GM18858 (cell line): Measurements from ENCODE around the gene CLDN14.
"Not testable (repeated sequence)": the region's sequence is repeated elsewhere in the genome, so short reads cannot be mapped to it uniquely, and the experiment has no call there.

ENCODE experiments used
- ATAC-seq: cut with Tn5 transposase; IDR thresholded peaks from one replicate; pipeline ENCODE4 v1.9.1; 2021; ENCODE audit not compliant: unreplicated experiment

CLDN14 gene

DNA sequence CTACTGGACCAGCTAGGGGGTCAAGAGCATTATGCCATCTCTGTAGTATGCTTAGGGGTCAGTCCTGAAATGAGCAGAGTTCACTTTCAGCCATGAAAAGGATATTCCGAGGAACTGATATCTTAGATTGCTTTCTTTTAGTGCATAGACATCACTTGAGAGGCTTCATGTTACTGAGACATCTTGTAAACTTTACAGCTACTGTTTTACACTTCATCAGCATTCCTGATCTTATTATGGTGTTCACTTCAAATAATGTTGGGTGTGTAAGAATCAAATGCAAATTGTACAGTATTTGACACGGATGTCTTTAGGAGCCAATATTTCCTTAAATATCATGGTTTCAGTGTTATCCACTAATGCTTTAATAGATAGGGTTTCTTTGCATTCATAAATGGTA, 22.4 kb upstream of the CLDN14 start:
- no peak for ATAC-seq

DNA sequence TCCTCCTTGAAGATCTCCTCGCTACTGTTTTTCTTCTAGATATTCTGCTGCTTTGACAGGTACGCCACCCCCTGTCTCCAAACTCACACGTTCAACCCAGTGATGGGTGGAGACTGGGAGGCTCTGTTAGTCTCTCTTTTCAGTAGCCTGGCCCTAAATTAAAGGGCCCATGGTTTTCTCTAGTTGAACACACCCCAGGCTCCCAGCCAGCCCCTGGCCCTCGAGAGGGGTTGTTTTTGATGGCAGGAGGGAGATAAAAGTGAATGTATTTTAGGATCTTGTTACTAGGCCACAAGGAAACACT, 21.6 kb upstream of the CLDN14 start:
- ATAC-seq: no peak

DNA sequence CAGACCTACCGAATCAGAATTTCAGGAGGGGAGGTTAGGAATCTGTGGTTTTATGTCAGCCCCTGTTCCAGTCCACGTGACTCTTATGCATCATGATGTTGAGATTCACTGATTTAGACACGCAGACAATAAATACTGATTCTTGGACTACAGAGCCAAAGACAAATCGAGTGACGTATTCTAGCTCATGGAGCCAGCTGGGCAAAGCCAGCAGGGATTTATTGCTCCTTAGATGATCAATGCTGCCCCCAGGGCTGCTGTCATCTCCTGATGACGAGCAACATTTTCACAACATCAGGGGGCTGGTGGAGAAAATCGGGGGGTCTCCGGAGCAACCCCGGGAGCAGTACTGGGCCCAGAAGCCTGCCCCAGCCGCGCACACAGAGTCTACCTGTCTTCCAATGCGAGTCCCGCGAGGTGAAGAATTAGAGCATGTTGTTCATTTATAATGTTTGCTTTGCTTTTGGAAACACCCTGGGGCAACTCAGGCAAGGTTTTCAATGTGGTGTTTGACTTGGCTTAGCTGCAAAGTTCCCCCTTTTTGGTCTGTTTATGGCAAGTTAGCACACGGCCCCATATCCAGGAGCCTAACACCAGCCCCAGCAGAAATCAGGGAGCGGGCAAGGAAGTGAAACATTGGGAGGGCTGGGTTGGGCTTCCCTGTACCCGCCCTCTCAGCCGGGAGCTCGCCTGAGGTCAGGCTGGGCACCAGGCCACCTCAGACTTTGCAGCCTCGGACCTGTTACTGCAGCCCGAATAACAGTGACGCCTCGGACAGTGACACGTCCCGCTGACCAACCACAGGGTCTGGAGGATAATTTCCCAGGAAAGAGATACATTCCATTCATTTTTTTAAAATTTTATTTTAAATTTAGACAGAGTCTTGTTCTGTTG, 19.9 kb upstream of the CLDN14 start:
- ATAC-seq: no peak

DNA sequence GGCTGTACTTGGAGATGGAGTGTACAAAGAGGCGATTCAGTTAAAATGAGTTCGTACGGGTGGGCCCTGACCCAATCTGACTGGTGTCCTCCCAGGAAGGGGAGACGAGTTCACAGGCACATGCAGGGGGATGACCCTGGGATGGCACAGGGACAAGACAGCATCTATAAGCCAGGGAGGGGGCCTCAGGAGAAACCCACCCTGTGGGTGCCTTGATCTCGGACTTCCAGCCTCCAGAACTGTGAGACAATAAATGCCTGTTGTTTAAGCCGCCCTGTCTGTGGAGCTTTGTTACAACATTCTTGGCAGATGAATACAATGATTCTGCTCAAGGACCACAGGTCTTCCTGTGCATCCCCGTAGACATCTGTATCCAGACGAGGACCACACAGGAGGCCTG, 14.6 kb upstream of the CLDN14 start:
- ATAC-seq: no peak

DNA sequence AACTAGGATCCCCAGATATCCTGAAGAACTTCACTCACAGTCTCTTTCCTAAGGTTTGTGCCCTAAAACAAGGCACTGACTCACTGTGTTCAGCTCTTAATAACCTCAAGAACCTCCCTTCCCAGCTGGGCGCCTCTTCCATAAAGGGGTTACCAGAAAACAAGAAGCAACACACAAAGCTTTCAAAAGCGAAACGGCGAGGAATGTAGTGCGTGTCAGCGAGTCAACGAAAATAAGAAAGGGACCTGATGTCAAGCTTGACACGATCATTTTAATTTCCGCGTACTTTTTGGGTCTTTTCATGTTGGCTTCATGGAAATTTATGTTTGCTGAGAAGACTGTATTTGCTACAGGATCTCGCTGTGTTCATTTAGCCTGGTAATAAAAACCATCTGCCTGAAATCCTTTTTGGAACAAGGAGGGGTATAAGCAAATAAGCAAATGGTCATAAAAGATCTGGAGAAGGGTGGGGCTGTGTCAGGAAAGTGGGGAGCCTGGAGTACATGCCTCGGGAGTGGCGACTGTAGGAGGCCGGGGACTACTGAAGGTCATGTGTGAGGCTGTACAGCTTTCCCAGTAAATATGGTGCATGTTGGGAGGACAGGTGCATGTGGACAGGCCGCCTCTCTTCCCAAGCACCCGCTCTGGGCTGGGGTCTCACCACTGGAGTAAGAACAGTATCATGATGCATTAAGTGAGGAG, 11.4 kb upstream of the CLDN14 start:
- ATAC-seq: no peak

DNA sequence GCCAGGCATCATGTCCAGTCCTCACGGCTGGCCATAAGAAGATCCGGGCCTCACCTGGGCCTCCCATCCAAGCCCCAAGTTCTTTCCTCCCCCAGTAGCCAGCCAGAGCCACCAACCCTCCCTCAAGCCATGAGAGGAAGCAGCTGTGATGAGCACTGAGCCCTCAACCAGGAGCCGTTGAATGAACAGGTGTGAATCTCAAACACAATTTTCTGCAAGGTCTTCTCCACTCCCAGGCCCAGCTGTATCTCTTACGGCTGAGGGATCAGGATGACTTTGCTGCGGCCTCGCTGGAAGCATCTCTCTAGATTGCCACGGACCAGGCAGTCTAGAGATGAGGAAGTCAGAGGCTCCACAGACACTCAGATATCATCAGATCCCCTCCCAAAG, 9.8 kb upstream of the CLDN14 start:
- ATAC-seq: no peak

DNA sequence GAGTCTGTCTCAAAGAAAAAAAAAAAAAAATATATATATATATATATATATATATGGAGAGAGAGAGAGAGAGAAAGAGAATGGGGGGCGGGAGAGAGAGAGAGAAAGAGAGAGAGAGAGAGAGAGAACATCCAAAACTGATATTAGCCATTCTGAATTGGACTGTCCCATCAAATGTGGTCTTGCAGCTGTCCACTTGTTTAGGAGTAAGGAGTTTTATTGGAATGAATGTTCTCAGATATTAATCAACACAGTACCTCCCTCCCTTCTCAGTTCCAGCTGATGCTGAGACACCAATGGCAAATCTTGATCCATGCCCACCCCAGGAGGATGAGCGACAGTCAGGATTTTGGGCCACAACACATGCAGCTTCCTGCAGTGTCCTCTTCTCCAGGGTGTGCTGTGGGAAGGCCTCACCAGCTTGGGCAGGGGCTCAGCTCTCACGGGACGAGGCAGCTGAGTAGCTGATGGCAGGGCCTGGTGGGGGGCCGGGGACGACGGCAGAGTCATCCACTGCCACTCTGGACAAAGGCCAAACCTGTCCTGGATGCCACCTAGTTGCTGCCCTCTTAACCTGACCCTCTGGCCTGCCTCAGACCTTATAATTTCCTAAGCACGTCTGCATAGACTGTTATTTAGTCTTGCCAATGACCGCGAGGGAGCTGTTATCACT, 9.3 kb upstream of the CLDN14 start:
- no peak for ATAC-seq

DNA sequence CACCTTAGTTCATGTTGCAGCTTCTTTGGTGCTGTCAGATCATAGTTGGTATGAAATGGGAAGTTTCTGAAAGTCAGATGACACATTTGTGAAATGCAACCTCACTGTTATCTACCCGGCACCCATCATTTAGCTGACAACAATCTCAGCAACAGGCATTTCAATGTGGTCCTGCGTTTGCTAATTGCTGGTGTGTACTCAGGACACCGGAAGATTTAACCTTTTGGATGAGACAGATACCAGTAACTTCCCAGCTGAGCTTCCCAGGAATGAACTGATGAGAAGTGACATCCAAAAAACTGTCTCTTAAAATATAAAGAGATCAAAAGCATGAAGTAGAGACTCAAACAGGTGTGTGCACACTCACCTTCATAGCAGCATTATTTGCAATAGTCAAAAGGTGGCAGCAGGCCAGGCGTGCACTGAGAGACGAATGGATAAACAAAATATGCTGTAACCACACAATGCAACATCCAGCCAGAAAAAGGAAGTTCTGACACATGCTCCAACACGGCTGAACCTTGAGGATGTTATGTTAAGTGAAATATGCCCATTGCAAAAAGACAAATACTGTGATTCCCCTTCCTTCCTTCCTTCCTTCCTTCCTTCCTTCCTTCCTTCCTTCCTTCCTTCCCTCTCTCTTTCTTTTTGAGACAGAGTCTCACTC, 7.9 kb upstream of the CLDN14 start:
- no peak for ATAC-seq

DNA sequence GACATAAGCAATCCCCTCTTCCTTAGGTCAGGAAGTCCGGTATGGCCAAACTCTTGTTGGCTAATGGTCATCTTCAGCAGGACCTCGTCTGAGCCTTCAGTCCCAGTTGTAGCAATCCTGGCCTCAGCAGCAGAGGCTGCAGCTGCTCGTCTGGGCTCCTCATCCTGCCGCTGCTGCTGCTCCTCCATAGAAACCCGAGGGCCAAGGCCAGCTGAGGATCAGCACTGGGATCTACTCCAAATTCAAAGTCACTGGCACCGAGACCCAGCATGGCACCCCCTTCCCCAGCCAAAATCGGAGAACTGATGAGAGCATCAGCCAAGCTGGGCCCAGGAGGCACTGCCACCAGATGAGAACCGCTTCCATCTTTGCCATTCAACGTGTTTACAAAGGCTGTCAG, 6.3 kb upstream of the CLDN14 start:
- ATAC-seq: no peak

DNA sequence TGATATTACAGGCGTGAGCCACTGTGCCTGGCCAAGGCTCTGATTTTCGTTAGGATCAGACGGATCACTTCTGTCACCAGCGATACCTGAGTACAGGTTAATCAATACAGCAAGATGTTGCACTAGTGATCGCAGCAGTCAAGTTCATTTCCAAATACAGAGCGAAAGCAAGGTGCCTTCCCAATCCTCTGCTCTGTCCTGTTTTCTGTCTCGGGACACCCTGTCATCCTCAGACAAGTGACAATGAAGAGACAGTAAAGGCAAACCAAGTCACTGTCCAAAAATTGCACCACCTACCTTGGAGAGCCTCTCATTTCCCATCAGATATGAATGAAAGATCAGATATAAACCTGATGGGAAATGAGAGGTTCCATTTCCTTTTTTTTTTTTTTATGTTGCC, 5.6 kb upstream of the CLDN14 start:
- ATAC-seq: no peak

DNA sequence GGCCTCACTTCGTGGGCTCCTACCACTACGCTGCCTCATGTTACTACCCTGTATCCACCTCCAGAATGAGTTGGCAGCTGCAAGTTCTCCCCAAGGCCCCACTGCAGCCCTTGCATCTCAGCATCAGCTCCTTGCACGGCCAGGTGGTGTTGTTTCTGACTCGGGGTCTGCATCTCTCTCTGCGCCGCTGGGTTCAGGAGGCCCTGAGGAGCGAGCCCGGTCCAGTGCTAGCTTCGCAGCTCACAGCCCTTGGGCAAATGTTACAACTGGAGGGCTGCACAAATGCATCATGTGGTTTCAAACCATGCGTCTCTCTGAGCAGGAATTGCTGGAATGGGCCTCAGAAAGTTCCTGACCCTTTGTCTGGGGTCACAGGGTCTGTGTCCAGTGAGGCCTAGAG, 3.2 kb upstream of the CLDN14 start:
- ATAC-seq: no peak

DNA sequence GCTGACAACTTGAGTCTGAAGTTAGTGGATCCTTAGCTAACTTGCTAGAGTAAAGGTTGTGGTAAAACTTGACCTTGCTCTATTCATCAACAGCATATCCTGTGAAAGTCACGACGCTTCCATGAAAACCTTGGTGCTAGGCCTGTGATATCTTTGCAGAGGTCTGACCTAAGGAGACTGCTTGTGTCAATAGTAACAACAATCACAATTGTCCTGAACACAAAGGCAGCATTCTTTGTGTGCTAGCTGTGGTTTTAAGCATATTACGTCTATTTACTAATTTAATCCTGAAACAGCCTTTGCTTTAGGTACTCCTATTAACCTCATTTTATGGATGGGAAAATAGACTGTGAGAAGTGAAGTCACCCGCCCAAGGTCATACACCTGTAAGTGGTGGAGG, 2.8 kb upstream of the CLDN14 start:
- ATAC-seq: no peak

DNA sequence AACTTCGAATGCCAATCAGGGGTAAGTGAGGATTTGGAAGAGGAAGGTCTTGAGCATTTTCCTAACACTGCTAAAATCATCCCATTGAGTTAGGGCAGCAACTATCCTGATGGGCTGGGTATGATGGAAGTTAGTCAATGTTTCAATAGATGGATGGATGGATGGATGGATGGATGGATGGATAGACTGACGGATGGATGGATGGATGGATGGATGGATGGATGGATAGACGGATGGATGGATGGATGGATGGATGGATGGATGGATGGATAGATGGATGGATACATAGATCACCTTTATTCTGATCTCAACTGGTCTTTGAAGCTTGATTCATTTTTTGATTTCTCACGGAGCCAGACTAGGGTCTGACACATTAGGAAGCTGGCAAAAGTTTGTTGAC, 2.3 kb upstream of the CLDN14 start:
- ATAC-seq: no peak

DNA sequence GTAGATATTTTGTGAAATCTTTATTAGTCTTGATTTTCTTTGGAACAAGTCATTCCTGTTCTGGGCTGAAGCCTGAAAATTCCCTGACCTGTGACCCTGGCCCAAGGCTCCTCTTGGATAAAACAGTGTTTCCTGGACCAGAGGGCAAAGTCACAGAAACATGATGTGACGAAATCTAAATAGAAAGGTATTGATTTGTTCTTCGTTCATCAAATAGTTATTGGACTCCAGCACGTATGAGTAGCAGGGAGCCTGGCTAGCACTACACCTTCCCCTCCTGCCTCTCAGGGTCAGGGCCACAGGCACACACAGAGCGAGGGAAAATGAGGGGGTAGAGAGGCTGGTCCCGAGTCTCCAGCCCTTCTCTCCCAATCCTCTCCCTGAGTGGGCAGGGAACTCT, 1.7 kb upstream of the CLDN14 start:
- no peak for ATAC-seq

DNA sequence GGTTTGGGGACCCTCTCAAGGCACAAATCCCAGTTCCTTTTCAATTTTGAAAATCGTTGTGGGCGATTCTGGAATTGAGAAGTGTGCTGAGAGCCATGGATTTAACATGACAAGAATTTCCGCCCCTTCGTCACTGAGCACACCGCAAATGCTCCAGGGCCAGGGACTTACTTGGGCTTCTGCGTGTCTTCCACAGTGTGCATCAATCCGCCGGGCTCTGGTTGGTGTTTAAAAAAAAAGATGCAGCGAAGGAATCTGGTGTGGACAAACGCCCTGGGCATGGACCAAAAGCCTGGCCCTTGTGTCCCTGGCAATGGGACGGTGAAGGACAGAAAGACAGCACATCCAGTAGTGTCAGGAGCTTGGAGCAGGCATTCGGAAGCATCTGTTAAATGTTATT, 696 bp upstream of the CLDN14 start:
- no peak for ATAC-seq

DNA sequence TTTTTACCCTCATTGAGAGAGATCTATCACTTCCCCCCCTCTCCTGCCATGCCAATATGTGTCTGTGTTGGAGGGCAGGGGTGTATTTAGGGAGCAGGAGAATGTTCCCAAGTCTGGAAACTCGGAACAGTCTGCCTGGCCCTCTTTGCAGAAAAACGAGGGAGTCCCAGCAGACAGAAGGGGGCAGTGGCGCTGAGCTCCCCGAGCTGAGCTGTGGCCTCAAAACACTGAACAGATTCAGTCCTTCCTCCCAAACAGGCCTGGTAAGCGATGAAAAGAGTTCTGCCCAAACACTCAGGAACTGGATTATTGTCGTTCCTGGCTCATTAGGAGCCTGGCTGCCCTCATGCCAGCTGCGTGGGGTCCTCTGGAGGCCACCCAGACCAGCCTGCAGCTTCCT, 981 bp downstream of the CLDN14 start:
- ATAC-seq: no peak

DNA sequence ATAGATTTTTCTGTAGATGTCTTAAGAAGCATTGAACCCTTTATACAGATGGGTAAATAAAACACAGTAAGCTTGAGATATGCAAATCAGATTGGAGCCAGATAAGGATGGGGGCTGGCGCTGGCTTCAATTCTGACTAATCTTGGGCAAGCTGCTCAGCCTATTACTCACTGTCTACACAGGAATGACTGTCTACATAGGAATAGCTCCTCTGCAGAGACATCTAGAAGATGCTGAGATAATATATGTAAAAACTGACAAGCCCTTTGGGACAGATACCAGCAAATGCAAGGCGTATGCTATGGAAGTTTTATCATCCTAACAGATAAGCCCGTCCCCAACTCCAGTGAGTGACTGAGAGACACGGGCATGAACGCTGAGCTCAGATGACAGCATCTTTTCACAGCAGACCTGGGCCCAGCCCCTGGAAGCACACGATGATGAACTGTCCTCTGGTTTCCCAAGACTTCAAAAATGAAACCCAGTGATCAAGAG, 1.7 kb downstream of the CLDN14 start:
- ATAC-seq: no peak

DNA sequence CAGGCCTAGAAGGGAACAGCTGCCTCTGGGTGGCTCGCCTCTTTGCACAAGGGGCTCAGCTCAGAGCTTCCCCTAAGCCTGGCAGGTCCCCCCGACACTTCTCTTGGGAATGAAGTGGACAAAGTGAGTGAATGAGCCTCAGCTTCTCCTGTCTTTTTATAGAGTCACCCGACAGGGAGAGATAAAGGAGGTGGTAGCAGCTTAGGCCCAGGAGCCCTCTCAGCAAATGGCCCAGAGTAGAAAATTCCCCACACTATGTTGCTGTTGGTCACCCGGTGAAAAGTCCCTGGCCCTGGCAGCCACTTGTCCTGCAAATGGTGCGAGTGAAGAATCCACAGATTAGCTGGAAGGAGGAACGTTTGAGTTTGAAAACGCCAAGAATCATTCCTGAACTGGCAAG, 2.4 kb downstream of the CLDN14 start:
- ATAC-seq: no peak

DNA sequence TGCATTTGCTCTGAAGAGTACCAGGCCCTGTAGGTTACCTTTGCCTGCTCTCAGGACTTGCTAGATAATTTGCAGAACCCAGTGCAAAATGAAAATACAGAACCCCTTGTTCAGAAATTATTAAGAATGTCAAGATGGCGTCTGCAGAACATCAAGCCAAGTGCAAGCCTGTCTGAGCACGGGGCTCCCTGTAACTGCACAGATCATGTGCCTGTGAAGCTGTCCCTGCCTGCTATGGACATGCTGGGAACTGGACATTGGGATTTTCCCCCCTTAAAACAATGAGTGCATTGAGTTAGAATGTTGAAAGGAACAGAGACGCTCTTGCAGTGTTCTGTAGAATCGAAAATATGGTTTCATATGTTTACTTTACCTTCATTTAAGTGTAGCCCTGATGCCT, 2.9 kb downstream of the CLDN14 start:
- ATAC-seq: no peak

DNA sequence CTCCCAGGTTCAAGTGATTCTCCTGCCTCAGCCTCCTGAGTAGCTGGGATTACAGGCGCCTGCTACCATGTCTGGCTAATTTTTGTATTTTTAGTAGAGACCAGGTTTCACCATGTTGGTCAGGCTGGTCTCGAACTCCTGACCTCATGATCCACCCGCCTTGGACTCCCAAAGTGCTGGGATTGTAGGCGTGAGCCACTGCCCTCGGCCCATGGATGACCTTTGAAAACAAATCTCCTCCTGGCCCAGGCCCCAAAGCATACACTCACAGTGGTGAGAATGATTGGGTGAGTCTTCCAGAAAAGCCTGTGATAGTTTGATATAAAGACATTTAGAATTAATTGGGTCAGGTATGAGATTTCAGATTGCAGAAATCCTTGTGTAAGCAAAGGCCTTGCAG, 3.4 kb downstream of the CLDN14 start:
- not testable (repeated sequence) for ATAC-seq

DNA sequence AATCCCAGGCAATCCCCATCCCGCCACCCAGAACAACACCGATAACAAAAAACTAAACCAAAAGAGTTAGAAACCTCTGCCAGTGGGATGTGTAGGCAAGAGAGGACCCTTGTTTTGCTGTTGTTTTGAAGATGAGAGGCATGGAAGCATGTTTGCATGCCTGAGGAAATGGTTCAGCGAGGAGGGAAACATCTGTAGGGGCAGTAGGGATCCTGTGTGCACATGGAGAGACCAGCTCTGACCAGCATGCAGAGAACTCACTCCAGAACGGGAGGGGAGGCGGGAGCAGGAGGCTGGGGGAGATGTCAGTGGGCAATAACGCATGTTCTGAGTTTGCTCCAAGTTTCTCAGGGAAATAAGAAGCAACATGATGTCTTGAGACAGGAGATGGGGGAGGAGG, 5.3 kb downstream of the CLDN14 start:
- ATAC-seq: no peak

DNA sequence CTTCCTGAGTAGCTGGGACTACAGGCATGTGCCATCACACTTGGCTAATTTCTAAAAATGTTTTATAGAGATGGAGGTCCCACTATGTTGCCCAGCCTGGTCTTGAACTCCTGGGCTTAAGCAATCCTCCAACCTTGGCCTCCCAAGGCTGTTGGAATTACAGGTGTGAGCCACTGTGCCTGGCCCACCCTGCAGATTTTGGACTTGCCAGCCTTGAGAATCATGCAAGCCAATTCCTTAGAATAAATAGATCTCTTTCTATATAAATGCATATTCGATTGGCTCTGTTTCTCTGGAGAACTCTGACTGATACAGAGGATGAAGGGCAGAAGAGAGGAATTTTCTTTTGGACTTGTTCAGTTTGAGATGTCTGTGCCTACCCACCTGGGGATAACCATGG, 6.7 kb downstream of the CLDN14 start:
- ATAC-seq: no peak
